Psoas muscle (tissue), 8 donors: ENCODE measurements around the gene STAT4. TPM values are rescaled to one million over a fixed set of nuclear protein-coding genes. Genes with fewer than 3 reads are reported as not detected.
A peak's percentile ranks its signal among the peaks of the same experiment; 100 is the strongest.

Experiments used
- ATAC-seq, 4 donors: fragments of 200-7000 bp; cut with Tn5 transposase; one replicate each; pipeline ENCODE4 v1.9.1; 2020; ENCODE audit warnings: moderate library complexity in 3 of 4, mild to moderate bottlenecking in 2 of 4
- DNase-seq, 2 donors: peaks; one replicate each; pipeline ENCODE4 v3.0.0-alpha.2; 2020
- H3K27ac ChIP-seq: fragments of 200-600 bp; one replicate; pipeline ENCODE4 v1.8.0; 2022
- H3K27me3 ChIP-seq, 3 donors: fragments of 200-600 bp in 1 of 3; one replicate each; pipeline versions ENCODE4 v1.6.1 to v1.8.0; 2013 to 2022; ENCODE audit warnings: low read length in 2 of 3, mild to moderate bottlenecking in 2 of 3, moderate library complexity in 1 of 3; ENCODE audit not compliant: insufficient read depth in 3 of 3
- H3K36me3 ChIP-seq, 2 donors: fragments of 200-600 bp in 1 of 2; one replicate each; pipeline versions ENCODE4 v1.6.1 to v1.8.0; 2013 to 2022; ENCODE audit warnings: low read depth in 1 of 2, mild to moderate bottlenecking in 1 of 2, moderate library complexity in 1 of 2; ENCODE audit not compliant: insufficient read depth in 1 of 2
- H3K4me1 ChIP-seq: fragments of 200-600 bp; one replicate; pipeline ENCODE4 v1.8.0; 2022
- H3K4me3 ChIP-seq: fragments of 200-600 bp; one replicate; pipeline ENCODE4 v1.8.0; 2022; ENCODE audit warnings: mild to moderate bottlenecking
- H3K9me3 ChIP-seq: fragments of 200-600 bp; one replicate; pipeline ENCODE4 v1.8.0; 2022
- CTCF ChIP-seq: fragments of 200-600 bp; IDR thresholded peaks from one replicate; pipeline ENCODE4 v1.8.0; 2022; ENCODE audit warnings: antibody characterized with exemption
- WGBS, 3 donors: extraction: QIAGEN DNeasy Blood & Tissue Kit; methylation state at CpG; one replicate each; pipeline versions ENCODE4 v1.1.6 to v1.1.7; 2013; 5-methylcytosine and 5-hydroxymethylcytosine counted together
- intact Hi-C, 2 donors: fragments of 100-400 bp; cut with DNase I; formaldehyde crosslinking; loops; one replicate each; pipeline versions ENCODE4 v1.11.0 to v1.14.2; 2022
- polyA plus RNA-seq, 3 donors: library from polyadenylated mRNA; stranded (reverse); fragments of 200-250 nt; gene quantifications; one replicate each; pipeline ENCODE4 v1.2.3, GENCODE V29; 2013
- total RNA-seq, 4 donors: library from RNA; stranded (reverse); fragmentation: NEBNext Ultra II Directional in 2 of 4; extraction: Animal tissue kit (Norgen Biotek cat#: 25700) in 2 of 4; gene quantifications; one replicate each; pipeline versions ENCODE4 v1.2.1 to v1.2.4, GENCODE V29; 2021 to 2023
- donor health status: healthy with polysubstance abuse.
- donor health status: DM: no; HTN: no; CAD: no; lungs with moderate emphysema.
- donor health status: Bipolar disorder and iron deficiency.
- donor health status: healthy.
- donor health status: DM: yes; HTN: yes; CAD: no.
- donor health status: DM: no; HTN: no; CAD: no.
- donor health status: DM: no; HTN: no; CAD: no.
- donor health status: DM: yes; HTN: yes; CAD: no.

The STAT4 gene
- total and polyA plus RNA-seq, 7 donors, result 0.19 to 0.56 (median 0.30) TPM

- no peak for TF ChIP-seq CTCF
- peak; percentile 5 to 25 (median 21) for ATAC-seq
- H3K4me3 ChIP-seq, result peak overlapping the region; percentile 91
- intact Hi-C loops, result loop anchor here in 1 of 2 donors (5.0 kb wide), 1 partner anchor 131 kb away; the partner anchor contains the start of gene GLS
- H3K9me3 ChIP-seq, result no peaks in the 10 kb centered on the region
- H3K36me3 ChIP-seq, result peaks cover 0 to 28% of the 10 kb centered on the region in 2 donors
- H3K4me1 ChIP-seq, result peaks cover 13% of the 10 kb centered on the region
- no peaks in the 10 kb centered on the region for H3K27me3 ChIP-seq
- 31 to 41% (median 31%) methylated on average over 14 of the region's 14 CpGs for WGBS, 3 donors
- peak overlapping the region; percentile 92 for H3K27ac ChIP-seq
- DNase-seq, result no peak
Measured at GRCh38 chr2:191012845-191013681, 137.7 kb downstream of the STAT4 start.

GRCh38 chr2:191012346-191012745 lies 138.4 kb downstream of the STAT4 start:
- 92 to 97% (median 94%) methylated on average over 2 to 3 of the region's 3 CpGs for WGBS, 3 donors
- no peaks in the 10 kb centered on the region for H3K9me3 ChIP-seq
- no peak overlapping the region for H3K27ac ChIP-seq
- intact Hi-C loops, result loop anchor here in 1 of 2 donors (5.0 kb wide), 1 partner anchor 130 kb away; the partner anchor contains the start of gene GLS
- peaks cover 13% of the 10 kb centered on the region for H3K4me1 ChIP-seq
- H3K4me3 ChIP-seq, result peak overlapping the region; percentile 91
- no peak for TF ChIP-seq CTCF
- no peak for ATAC-seq
- peaks cover 0 to 35% of the 10 kb centered on the region in 2 donors for H3K36me3 ChIP-seq
- no peaks in the 10 kb centered on the region for H3K27me3 ChIP-seq
- no peak for DNase-seq

GRCh38 chr2:191010887-191011885 lies 139.6 kb downstream of the STAT4 start:
- 81 to 84% (median 84%) methylated on average over 14 of the region's 14 CpGs for WGBS, 3 donors
- Histone ChIP-seq H3K9me3 (no peaks in the 10 kb centered on the region), H3K4me1 (peaks cover 13% of the 10 kb centered on the region), H3K36me3 (peaks cover 2 to 47% of the 10 kb centered on the region in 2 donors), H3K27me3 (no peaks in the 10 kb centered on the region), H3K4me3 (no peak overlapping the region), H3K27ac (no peak overlapping the region)
- no peak for ATAC-seq
- no peak for DNase-seq
- intact Hi-C loops, result loop anchor here in 1 of 2 donors (5.0 kb wide), 1 partner anchor 129 kb away; the partner anchor contains the start of gene GLS
- no peak for TF ChIP-seq CTCF

GRCh38 chr2:191009541-191010374 lies 141.0 kb downstream of the STAT4 start:
- peaks cover 8 to 61% of the 10 kb centered on the region in 2 donors for H3K36me3 ChIP-seq
- H3K4me3 ChIP-seq, result no peak overlapping the region
- no peak for TF ChIP-seq CTCF
- H3K9me3 ChIP-seq, result no peaks in the 10 kb centered on the region
- H3K27me3 ChIP-seq, result no peaks in the 10 kb centered on the region
- 94 to 95% (median 94%) methylated on average over 4 of the region's 4 CpGs for WGBS, 3 donors
- no peak overlapping the region for H3K27ac ChIP-seq
- H3K4me1 ChIP-seq, result peaks cover 13% of the 10 kb centered on the region
- DNase-seq (no peak), ATAC-seq (no peak)
- intact Hi-C loops, result loop anchor here in 1 of 2 donors (5.0 kb wide), 1 partner anchor 127 kb away; the partner anchor contains the start of gene GLS
